ENCODE measurements around the gene SPHKAP.

- no peak for TF ChIP-seq POLR2A (IDR thresholded peaks at IDR 0.05; ENCODE audit: low read depth, low read length)
- TF ChIP-seq TAF1 (IDR thresholded peaks at IDR 0.05; ENCODE audit: borderline replicate concordance, low read depth, low read length) = no peak
- no peak for TF ChIP-seq POLR2AphosphoS5 (IDR thresholded peaks at IDR 0.05; ENCODE audit: low read depth, low read length)
These were observed 87.0 kb downstream of the SPHKAP start for GRCh38 chr2:228094377-228094921.
